Esophagus (tissue), 2 donors: ENCODE data around the gene HEATR5A. TPM values are rescaled to one million over a fixed set of nuclear protein-coding genes. Genes with fewer than 3 reads are reported as not detected.
"Not testable (repeated sequence)": the region's sequence is repeated elsewhere in the genome, so short reads cannot be mapped to it uniquely, and the experiment has no call there.

Experiments used
- H3K27ac ChIP-seq, 2 donors: one replicate each; pipeline ENCODE4 v1.5.1; 2013; ENCODE audit warnings: low read depth in 2 of 2, mild to moderate bottlenecking in 2 of 2, inconsistent platforms in 1 of 2, low read length in 1 of 2, moderate library complexity in 1 of 2
- H3K27me3 ChIP-seq, 2 donors: one replicate each; pipeline ENCODE4 v1.6.1; 2013; ENCODE audit warnings: low read length in 2 of 2, control low read depth in 1 of 2, mild to moderate bottlenecking in 1 of 2; ENCODE audit not compliant: insufficient read depth in 2 of 2, control insufficient read depth in 1 of 2
- H3K36me3 ChIP-seq, 2 donors: one replicate each; pipeline ENCODE4 v1.6.1; 2013; ENCODE audit warnings: low read length in 1 of 2; ENCODE audit not compliant: control insufficient read depth in 2 of 2, insufficient read depth in 2 of 2
- H3K4me1 ChIP-seq, 2 donors: one replicate each; pipeline ENCODE4 v1.6.1; 2013; ENCODE audit warnings: low read length in 1 of 2; ENCODE audit not compliant: control insufficient read depth in 2 of 2, insufficient read depth in 2 of 2
- H3K4me3 ChIP-seq, 2 donors: one replicate each; pipeline ENCODE4 v1.5.1; 2013; ENCODE audit warnings: low read length in 2 of 2, mild to moderate bottlenecking in 2 of 2, low read depth in 1 of 2, moderate library complexity in 1 of 2
- H3K9me3 ChIP-seq, 2 donors: one replicate each; pipeline ENCODE4 v1.6.1; 2013; ENCODE audit warnings: mild to moderate bottlenecking in 2 of 2, low read depth in 1 of 2, low read length in 1 of 2, moderate library complexity in 1 of 2; ENCODE audit not compliant: control insufficient read depth in 2 of 2, insufficient read depth in 1 of 2
- WGBS, 2 donors: extraction: QIAGEN DNeasy Blood & Tissue Kit; methylation state at CpG; one replicate each; pipeline ENCODE4 v1.1.7; 2013; 5-methylcytosine and 5-hydroxymethylcytosine counted together
- polyA plus RNA-seq, 2 donors: library from polyadenylated mRNA; stranded (reverse); fragments of 200-250 nt; gene quantifications; one replicate each; pipeline ENCODE4 v1.2.3, GENCODE V29; 2013
- donor health status: healthy with polysubstance abuse.
- donor health status: Bipolar disorder and iron deficiency.

Gene HEATR5A
- polyA plus RNA-seq, 2 donors, result 6.2 to 8.9 TPM

- Histone ChIP-seq H3K36me3 (no peaks in the 10 kb centered on the region), H3K4me1 (peaks cover 0 to 4% of the 10 kb centered on the region in 2 donors), H3K4me3 (no peak overlapping the region), H3K27ac (peak overlapping the region; percentile 95 to 97), H3K27me3 (no peaks in the 10 kb centered on the region), H3K9me3 (no peaks in the 10 kb centered on the region)
- WGBS, 2 donors, result 54 to 65% methylated on average over 8 of the region's 8 CpGs
Observed at GRCh38 chr14:31243860-31244259, 176.5 kb downstream of the HEATR5A start.

DNA sequence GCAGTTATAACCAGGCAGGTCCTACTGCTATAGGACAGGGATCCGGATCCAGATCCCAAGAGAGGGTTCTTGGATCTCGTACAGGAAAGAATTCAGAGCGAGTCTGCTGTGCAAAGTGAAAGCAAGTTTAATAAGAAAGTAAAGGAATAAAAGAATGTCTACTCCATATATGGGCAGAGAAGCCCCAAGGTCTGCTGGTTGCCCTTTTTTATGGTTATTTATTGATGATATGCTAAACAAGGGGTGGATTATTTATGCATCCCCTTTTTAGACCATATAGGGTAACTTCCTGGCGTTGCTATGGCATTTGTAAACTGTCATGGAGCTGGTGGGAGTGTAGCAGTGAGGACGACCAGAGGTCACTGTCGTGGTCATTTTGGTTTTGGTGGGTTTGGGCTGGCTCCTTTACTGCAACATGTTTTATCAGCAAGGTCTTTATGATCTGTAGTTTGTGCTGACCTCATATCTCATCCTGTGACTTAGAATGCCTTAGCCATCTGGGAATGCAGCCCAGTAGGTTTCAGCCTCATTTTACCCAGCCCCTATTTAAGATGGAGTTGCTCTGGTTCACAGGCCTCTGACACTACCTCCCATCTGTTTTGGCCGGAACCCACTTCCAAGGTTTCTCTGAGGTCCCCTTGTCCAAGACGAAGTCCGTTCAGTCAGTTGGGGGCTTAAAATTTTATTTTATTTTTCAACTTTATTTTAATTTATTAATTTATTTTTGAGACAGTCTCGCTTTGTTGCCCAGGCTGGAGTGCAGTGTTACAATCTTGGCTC lies 178.0 kb downstream of the HEATR5A start:
- H3K36me3 ChIP-seq, H3K27me3 ChIP-seq, H3K4me1 ChIP-seq, H3K9me3 ChIP-seq, H3K4me3 ChIP-seq, H3K27ac ChIP-seq: not testable (repeated sequence)
- WGBS, 2 donors, result 74 to 79% methylated on average over 10 of the region's 10 CpGs

Other genes starting within 250 kb of the HEATR5A start
- gene HECTD1, start 212.8 kb downstream of the HEATR5A start, polyA plus RNA-seq, result 100 to 1,000 TPM in 1 of 2 donors, 10 to 100 TPM in 1; 90.0 to 140 TPM
- 10 to 100 TPM in 1 of 2 donors, 1 to 10 TPM in 1; 9.0 to 12.2 TPM for gene DTD2, start 37.0 kb upstream of the HEATR5A start, polyA plus RNA-seq
- gene GPR33, start 67.5 kb upstream of the HEATR5A start, polyA plus RNA-seq, result not detected
- 1 to 10 TPM; 1.7 to 3.2 TPM for gene NUBPL, start 140.9 kb upstream of the HEATR5A start, polyA plus RNA-seq